HEK293 (cell line): ENCODE results near the gene SEC63.

ENCODE experiments used
- CTCF ChIA-PET: fragments of 350-600 bp; formaldehyde crosslinking; extraction: SDS; loops from one replicate; lab custom pipeline; 2021; ENCODE audit warnings: antibody characterized with exemption; lab: Yijun Ruan, JAX
- POLR2A ChIA-PET: fragments of 300-600 bp; formaldehyde crosslinking; extraction: SDS; loops from one replicate; lab custom pipeline; 2020; ENCODE audit warnings: antibody characterized with exemption, inconsistent platforms; lab: Yijun Ruan, JAX
- H3K27ac ChIP-seq: fragments of 200-500 bp; sonication (Bioruptor generic); 2 replicates; pipeline ENCODE4 v1.5.1; 2014; ENCODE audit warnings: low read depth, low read length, control low read depth, inconsistent platforms; ENCODE audit errors: extremely low read depth
- H3K36me3 ChIP-seq, 2 experiments: fragments of 200-500 bp in 1 of 2; sonication (Bioruptor generic) in 1 of 2; 1 replicate in 1 of 2; 2 replicates in 1 of 2; pipeline ENCODE4 v1.5.1; 2014 to 2017; ENCODE audit warnings: inconsistent platforms in 2 of 2, low read length in 2 of 2; ENCODE audit not compliant: control insufficient read depth in 2 of 2, insufficient read depth in 1 of 2
- H3K4me1 ChIP-seq: fragments of 200-500 bp; sonication (Bioruptor generic); 2 replicates; pipeline ENCODE4 v1.5.1; 2014; ENCODE audit warnings: mild to moderate bottlenecking, low read length, inconsistent platforms; ENCODE audit not compliant: control insufficient read depth, insufficient read depth
- H3K4me3 ChIP-seq: 2 replicates; pipeline ENCODE4 v1.5.1; 2011; ENCODE audit warnings: low read depth, mild to moderate bottlenecking, control low read depth, low read length, moderate library complexity
- H3K9me3 ChIP-seq: fragments of 200-500 bp; sonication (Bioruptor generic); 2 replicates; pipeline ENCODE4 v1.5.1; 2014; ENCODE audit warnings: low read depth, low read length, inconsistent platforms; ENCODE audit not compliant: control insufficient read depth, insufficient read depth
- ATF2 ChIP-seq: fragments of 450-650 bp; formaldehyde crosslinking; IDR thresholded peaks from 2 replicates; pipeline ENCODE4 v1.5.1; 2016; ENCODE audit warnings: missing biosample characterization, missing genetic modification characterization, low read depth
- EGR2 ChIP-seq: fragments of 450-650 bp; formaldehyde crosslinking; IDR thresholded peaks from 2 replicates; pipeline ENCODE4 v1.5.1; 2016; ENCODE audit warnings: low read depth, missing biosample characterization, missing genetic modification characterization
- OSR2 ChIP-seq: fragments of 450-650 bp; formaldehyde crosslinking; IDR thresholded peaks from 2 replicates; pipeline ENCODE4 v1.5.1; 2016; ENCODE audit warnings: missing biosample characterization, missing genetic modification characterization
- OVOL3 ChIP-seq: fragments of 450-650 bp; formaldehyde crosslinking; IDR thresholded peaks from 2 replicates; pipeline ENCODE4 v1.5.1; 2016; ENCODE audit warnings: missing biosample characterization, missing genetic modification characterization
- PBX3 ChIP-seq: sonication (generic); formaldehyde crosslinking; IDR thresholded peaks from 2 replicates; pipeline ENCODE4 v1.8.1; 2022; ENCODE audit warnings: mild to moderate bottlenecking, moderate library complexity, missing genetic modification reagents
- SCRT1 ChIP-seq: fragments of 450-650 bp; formaldehyde crosslinking; IDR thresholded peaks from 2 replicates; pipeline ENCODE4 v1.5.1; 2016; ENCODE audit warnings: missing biosample characterization, missing genetic modification characterization, borderline replicate concordance
- WT1 ChIP-seq: fragments of 450-650 bp; formaldehyde crosslinking; IDR thresholded peaks from 2 replicates; pipeline ENCODE4 v1.5.1; 2016; ENCODE audit warnings: missing biosample characterization, missing genetic modification characterization
- ZBTB1 ChIP-seq: fragments of 450-650 bp; formaldehyde crosslinking; IDR thresholded peaks from 2 replicates; pipeline ENCODE4 v1.5.1; 2016; ENCODE audit warnings: missing biosample characterization, missing genetic modification characterization
- ZIC2 ChIP-seq: fragments of 450-650 bp; formaldehyde crosslinking; IDR thresholded peaks from 2 replicates; pipeline ENCODE4 v1.5.1; 2016; ENCODE audit warnings: missing biosample characterization, missing genetic modification characterization
- ZNF132 ChIP-seq: fragments of 450-650 bp; formaldehyde crosslinking; IDR thresholded peaks from 2 replicates; pipeline ENCODE4 v1.5.1; 2017; ENCODE audit warnings: missing biosample characterization, missing genetic modification characterization, borderline replicate concordance
- ZNF2 ChIP-seq: fragments of 450-650 bp; formaldehyde crosslinking; IDR thresholded peaks from 2 replicates; pipeline ENCODE4 v1.5.1; 2016; ENCODE audit warnings: missing biosample characterization, missing genetic modification characterization
- ZNF23 ChIP-seq: fragments of 450-650 bp; formaldehyde crosslinking; IDR thresholded peaks from 2 replicates; pipeline ENCODE4 v1.5.1; 2016; ENCODE audit warnings: missing biosample characterization, missing genetic modification characterization, borderline replicate concordance
- ZNF280C ChIP-seq: fragments of 450-650 bp; formaldehyde crosslinking; IDR thresholded peaks from 2 replicates; pipeline ENCODE4 v1.5.1; 2016; ENCODE audit warnings: missing biosample characterization, missing genetic modification characterization
- ZNF350 ChIP-seq: fragments of 450-650 bp; formaldehyde crosslinking; IDR thresholded peaks from 2 replicates; pipeline ENCODE4 v1.5.0; 2017; ENCODE audit warnings: missing biosample characterization, mild to moderate bottlenecking, missing genetic modification characterization
- ZNF391 ChIP-seq: fragments of 450-650 bp; formaldehyde crosslinking; IDR thresholded peaks from 2 replicates; pipeline ENCODE4 v1.5.1; 2016; ENCODE audit warnings: low read depth, missing biosample characterization, missing genetic modification characterization, borderline replicate concordance
- ZNF488 ChIP-seq: fragments of 450-650 bp; formaldehyde crosslinking; IDR thresholded peaks from 2 replicates; pipeline ENCODE4 v1.5.1; 2016; ENCODE audit warnings: missing biosample characterization, missing genetic modification characterization
- ZNF501 ChIP-seq: fragments of 450-650 bp; formaldehyde crosslinking; IDR thresholded peaks from 2 replicates; pipeline ENCODE4 v1.5.1; 2016; ENCODE audit warnings: missing biosample characterization, missing genetic modification characterization
- ZNF548 ChIP-seq: fragments of 450-650 bp; formaldehyde crosslinking; IDR thresholded peaks from 2 replicates; pipeline ENCODE4 v1.5.1; 2016; ENCODE audit warnings: missing biosample characterization, missing genetic modification characterization
- ZNF549 ChIP-seq: fragments of 450-650 bp; IDR thresholded peaks from 2 replicates; pipeline ENCODE4 v1.5.1; 2018; ENCODE audit warnings: missing biosample characterization, missing genetic modification characterization, mild to moderate bottlenecking, inconsistent platforms, moderate library complexity
- ZNF558 ChIP-seq: fragments of 450-650 bp; formaldehyde crosslinking; IDR thresholded peaks from 2 replicates; pipeline ENCODE4 v1.5.1; 2016; ENCODE audit warnings: missing biosample characterization, missing genetic modification characterization
- ZNF596 ChIP-seq: fragments of 450-650 bp; IDR thresholded peaks from 2 replicates; pipeline ENCODE4 v1.5.0; 2018; ENCODE audit warnings: missing biosample characterization, mild to moderate bottlenecking, missing genetic modification characterization, moderate library complexity
- ZNF610 ChIP-seq: fragments of 450-650 bp; formaldehyde crosslinking; IDR thresholded peaks from 2 replicates; pipeline ENCODE4 v1.5.1; 2016; ENCODE audit warnings: missing biosample characterization, missing genetic modification characterization, borderline replicate concordance
- ZNF768 ChIP-seq: fragments of 450-650 bp; formaldehyde crosslinking; IDR thresholded peaks from 2 replicates; pipeline ENCODE4 v1.5.1; 2018; ENCODE audit warnings: missing biosample characterization, mild to moderate bottlenecking, missing genetic modification characterization

Gene SEC63

GRCh38 chr6:107989166-107990094, 31.4 kb upstream of the SEC63 start (continued):
- TF ChIP-seq ZNF488 (no peak), ZNF596 (no peak), ZNF610 (tag by site-specific recombination) (no peak), OSR2 (no peak), ATF2 (tag by site-specific recombination) (no peak), ZNF548 (no peak), PBX3 (no peak), ZNF132 (tag by site-specific recombination) (no peak), OVOL3 (tag by site-specific recombination) (no peak)
- TF ChIP-seq, all 188 proteins: peak for 0

GRCh38 chr6:107988570-107988969, 30.6 kb upstream of the SEC63 start:
- ChIA-PET CTCF (interaction anchor here (0.6 to 4.0 kb wide), 3 partner anchors 8 to 122 kb away, joined by 3 to 34 read pairs (median 3); no protein-coding TSS in a partner anchor), POLR2A (no interaction called here)
- Histone ChIP-seq H3K36me3 (no peaks in the 10 kb centered on the region), H3K9me3 (no peaks in the 10 kb centered on the region), H3K4me1 (no peaks in the 10 kb centered on the region), H3K27ac (no peak overlapping the region), H3K4me3 (no peak overlapping the region)
- no peak for TF ChIP-seq ZNF2 (tag by site-specific recombination)
- TF ChIP-seq WT1, result no peak
- TF ChIP-seq ZNF350, result no peak
- TF ChIP-seq ZNF280C (tag by site-specific recombination), result no peak
- TF ChIP-seq ZIC2 (tag by site-specific recombination), result no peak
- TF ChIP-seq ZNF501 (tag by site-specific recombination), result no peak
- no peak for TF ChIP-seq ZNF391 (tag by site-specific recombination)
- no peak for TF ChIP-seq ZNF768 (tag by site-specific recombination)
- TF ChIP-seq EGR2, result no peak
- no peak for TF ChIP-seq ZBTB1 (tag by site-specific recombination)
- TF ChIP-seq ZNF549 (tag by site-specific recombination), result no peak
- no peak for TF ChIP-seq ZNF23 (tag by site-specific recombination)
- TF ChIP-seq SCRT1 (tag by site-specific recombination), result no peak
- TF ChIP-seq ZNF558, result no peak
